Fibroblast of mammary gland (primary cell): ENCODE data around the gene RPS14.

Experiments used
- DNase-seq: peaks from one replicate; pipeline ENCODE4 v3.0.0-alpha.2; 2010; ENCODE audit warnings: low read depth
- H3K4me3 ChIP-seq: 2 replicates; pipeline ENCODE4 v1.5.1; 2011; ENCODE audit warnings: low read depth, mild to moderate bottlenecking, low read length, moderate library complexity; ENCODE audit not compliant: control insufficient read depth
- TF ChIP-seq, protein P1 (sequence below): conservative IDR thresholded peaks from 2 replicates; pipeline ENCODE4 v1.5.1; 2011; ENCODE audit warnings: low read depth, low read length, inconsistent platforms; ENCODE audit not compliant: control insufficient read depth, insufficient read depth

The RPS14 gene

DNA sequence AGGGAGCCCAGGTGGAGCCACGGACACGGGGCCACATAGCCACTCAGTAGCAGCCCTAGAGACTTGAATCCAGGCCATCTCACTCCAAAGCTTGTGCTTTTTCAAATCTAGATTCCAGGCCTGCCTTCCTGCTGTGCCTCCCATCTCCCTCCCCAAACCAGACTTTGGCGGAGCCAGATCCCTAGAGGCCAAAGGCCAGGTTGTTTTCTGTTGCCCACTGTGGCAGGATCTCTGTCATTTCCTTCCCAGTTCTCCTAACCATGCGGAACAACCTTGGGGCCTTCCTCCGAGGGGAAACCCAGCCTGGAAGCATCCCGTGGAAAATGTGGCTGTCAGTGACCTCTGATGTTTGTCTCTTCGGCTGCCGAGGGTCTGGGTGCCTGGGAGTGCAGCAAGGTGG is 16.4 kb upstream of the RPS14 start:
- TF ChIP-seq, protein P1, sequence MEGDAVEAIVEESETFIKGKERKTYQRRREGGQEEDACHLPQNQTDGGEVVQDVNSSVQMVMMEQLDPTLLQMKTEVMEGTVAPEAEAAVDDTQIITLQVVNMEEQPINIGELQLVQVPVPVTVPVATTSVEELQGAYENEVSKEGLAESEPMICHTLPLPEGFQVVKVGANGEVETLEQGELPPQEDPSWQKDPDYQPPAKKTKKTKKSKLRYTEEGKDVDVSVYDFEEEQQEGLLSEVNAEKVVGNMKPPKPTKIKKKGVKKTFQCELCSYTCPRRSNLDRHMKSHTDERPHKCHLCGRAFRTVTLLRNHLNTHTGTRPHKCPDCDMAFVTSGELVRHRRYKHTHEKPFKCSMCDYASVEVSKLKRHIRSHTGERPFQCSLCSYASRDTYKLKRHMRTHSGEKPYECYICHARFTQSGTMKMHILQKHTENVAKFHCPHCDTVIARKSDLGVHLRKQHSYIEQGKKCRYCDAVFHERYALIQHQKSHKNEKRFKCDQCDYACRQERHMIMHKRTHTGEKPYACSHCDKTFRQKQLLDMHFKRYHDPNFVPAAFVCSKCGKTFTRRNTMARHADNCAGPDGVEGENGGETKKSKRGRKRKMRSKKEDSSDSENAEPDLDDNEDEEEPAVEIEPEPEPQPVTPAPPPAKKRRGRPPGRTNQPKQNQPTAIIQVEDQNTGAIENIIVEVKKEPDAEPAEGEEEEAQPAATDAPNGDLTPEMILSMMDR: no peak
- no peak overlapping the region for H3K4me3 ChIP-seq
- no peak for DNase-seq

DNA sequence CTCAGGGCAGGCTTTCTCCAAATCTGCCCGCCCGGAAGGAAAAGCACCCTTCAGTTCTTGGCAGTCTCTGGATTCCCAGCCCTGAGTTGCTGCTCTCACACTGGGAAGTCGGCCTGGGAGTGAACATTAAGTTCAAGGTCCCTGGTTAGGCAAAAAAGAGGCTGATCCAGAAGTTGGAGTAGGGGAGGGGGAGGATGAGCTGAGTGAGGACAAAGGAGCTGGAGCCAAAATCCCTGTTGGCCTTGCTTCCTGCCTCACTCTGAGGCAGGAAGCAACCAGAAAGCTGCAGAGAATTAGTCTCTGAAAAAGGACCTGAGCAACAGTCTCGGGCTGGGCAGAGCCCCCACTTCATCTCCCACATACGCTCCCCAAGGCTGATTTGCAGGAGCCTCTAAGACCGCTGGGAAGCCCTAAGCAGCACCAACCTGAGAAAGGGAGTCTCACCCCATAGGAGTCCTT is 15.0 kb upstream of the RPS14 start:
- peak; percentile 61 for DNase-seq
- TF ChIP-seq, protein P1: no peak
- H3K4me3 ChIP-seq: no peak overlapping the region

DNA sequence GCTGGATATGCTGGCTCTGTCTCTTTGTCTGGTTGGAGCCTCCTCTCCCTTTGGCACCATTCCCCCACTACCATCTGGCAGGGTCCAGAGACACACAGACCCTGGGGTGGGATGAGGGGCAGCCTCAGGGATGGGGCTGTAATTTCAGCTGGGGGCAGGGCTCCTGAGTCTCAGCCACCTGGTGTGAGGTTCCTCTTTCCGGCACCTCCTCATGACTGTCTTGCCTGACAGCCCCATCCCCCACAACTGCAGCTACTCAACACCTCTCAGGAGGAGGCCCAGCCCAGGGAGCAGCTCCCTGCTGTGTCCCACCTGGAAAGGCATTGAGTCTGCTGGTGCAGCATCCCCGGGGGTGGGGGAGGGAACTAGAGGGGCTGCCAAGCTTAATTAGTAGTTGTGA is 11.7 kb upstream of the RPS14 start:
- no peak for DNase-seq
- TF ChIP-seq, protein P1: no peak
- H3K4me3 ChIP-seq: no peak overlapping the region

- TF ChIP-seq, protein P1: no peak
- H3K4me3 ChIP-seq: no peak overlapping the region
- DNase-seq: no peak
These were observed 11.2 kb upstream of the RPS14 start for GRCh38 chr5:150460781-150461180.

GRCh38 chr5:150458802-150459557 is 9.4 kb upstream of the RPS14 start:
- DNase-seq: peak; percentile 45
- TF ChIP-seq, protein P1: peak; percentile 65
- peak overlapping the region; percentile 26 for H3K4me3 ChIP-seq

DNA sequence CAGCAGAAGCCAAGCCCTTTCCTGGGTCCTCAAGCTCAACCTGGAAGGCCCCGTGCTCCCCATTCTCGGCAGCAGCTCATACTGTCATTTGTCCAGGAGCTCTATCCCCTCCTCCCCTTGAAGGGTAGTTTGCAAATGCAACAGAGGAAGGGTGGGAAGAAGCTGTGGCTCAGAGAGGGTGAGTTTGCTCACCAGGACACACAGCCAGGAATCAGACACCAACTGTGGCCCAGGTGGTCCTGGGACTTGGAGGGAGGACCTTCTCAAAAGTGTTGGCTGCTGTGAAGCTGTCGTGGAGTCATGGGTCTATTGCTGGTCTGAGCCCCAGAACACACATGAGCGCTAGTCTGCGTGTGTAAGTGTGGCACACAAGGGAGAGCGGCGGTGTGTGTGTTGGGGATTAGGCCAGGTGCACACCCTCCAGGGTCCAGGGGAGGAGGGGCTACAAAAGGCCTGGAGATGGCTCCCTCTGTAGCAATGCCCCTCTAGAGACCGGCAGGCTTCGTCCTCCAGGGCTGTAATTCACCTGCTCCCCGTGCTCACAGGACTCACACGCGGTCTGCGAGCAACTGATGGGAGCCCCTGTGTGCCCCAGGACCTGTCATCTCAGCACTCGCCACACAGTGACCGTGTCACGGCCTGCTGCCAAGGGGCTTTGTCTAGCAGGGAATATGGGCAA is 8.2 kb upstream of the RPS14 start:
- no peak for DNase-seq
- no peak overlapping the region for H3K4me3 ChIP-seq
- TF ChIP-seq, protein P1: no peak

DNA sequence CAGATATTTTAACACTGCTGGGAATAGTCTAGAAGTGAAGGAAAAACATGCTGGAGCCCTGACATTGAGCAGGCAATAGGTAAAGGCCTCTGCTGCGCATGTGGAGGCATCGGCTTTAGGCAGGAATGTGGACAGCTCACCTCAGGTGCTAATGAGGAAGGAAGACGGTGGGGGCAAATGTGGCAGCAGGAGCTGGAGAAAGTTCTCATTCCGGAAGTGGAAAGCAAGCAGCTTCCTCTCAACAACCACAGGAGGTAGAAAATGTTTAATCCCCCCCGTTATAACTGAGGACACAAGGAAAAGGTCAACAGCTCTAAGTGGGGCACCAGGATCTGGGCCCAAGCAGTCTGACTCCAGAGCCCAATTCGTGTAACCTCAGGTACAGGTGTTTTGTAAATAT is 7.6 kb upstream of the RPS14 start:
- H3K4me3 ChIP-seq: no peak overlapping the region
- TF ChIP-seq, protein P1: no peak
- no peak for DNase-seq
